HG03159 (cell line): ENCODE results near the gene ZSCAN23.
"Not testable (repeated sequence)": the region's sequence is repeated elsewhere in the genome, so short reads cannot be mapped to it uniquely, and the experiment has no call there.

Experiments
- ATAC-seq: cut with Tn5 transposase; IDR thresholded peaks from one replicate; pipeline ENCODE4 v1.9.1; 2021; ENCODE audit warnings: mild to moderate bottlenecking, moderate library complexity; ENCODE audit not compliant: unreplicated experiment

The ZSCAN23 gene

DNA sequence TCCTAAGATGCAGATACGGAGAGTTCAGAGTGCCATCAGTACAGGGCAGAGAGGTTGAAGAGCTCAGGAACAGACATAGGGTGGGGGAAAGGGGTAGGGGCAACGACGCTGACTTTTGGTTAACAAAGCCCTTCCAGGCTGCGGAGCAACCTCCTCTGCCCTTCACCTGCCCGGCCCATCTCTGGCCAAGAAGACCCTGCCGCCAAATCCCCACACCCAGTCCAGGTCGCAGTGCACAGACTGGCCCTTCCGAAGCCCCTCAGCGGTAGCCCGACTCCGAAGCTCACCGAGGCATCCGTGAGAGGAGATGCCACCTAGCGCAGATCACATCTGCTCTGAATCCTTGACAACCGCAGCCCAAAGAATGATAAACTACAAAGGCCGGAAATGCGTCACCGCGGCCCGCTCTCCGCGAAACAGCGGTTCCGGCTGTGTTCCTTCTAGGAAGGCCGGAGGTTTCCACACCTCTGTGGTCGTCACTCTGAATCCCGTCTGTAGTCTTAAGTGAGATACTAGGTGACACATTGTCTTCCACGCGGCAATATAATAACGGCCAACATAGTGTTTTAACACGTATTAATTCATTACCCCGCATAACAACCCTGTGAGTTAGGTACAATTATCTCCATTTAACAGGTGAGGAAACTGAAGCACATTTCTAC, at the start of gene ZSCAN23:
ZSCAN23 (minus strand) TSS at position 380 of the 662 bp plus-strand sequence. CDS start 7,225 bp downstream, outside the sequence.
- peak; percentile 91 for ATAC-seq

DNA sequence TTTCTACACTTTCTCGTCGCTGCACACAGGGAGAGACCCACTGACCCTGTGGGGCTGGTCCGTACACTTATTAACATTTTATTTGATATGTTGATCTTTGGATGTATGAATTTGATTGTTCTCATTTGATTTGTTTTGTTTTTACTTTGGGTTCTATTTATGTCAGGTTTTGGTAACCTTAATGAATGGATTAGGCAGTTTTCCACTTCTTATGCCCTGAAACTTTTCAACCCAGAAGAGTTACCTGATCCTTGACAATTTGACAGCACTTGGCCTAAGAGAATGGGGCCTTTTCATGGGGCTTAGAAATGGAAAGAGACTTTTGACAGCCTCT, 48.7 kb upstream of the ZSCAN23 start:
- no peak for ATAC-seq

DNA sequence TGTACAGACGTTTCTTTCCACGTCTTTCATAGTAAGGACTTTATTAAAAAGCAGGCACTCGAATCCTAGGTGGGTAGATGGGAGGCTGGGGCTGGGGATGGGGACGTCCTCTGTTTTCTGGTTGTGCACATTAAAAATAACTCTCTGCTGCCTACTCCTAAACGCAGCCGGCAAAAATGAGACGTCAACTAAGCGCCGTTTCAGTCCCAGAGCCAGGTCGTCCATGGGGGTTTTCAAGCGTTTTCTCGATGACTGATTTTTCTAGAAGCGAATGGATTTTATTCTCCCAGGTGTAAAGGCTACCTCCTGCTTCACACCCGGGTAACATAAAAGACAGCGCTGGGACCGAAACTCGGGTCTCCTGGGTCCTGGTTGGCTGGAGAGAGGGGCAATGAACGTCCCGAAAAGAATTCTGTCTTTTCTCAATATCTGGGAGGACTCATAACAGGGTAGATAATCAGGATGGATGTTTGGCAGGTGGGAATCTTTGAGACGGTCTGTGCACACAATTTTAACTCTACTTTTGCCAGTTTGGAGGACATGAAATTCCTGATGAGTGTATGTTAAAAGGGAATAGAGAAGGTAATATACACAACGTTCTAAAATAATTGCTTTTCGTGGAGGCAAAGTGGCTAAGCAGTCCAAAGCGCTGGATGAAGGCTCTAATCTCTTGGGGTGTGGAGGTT, 47.1 kb upstream of the ZSCAN23 start:
- ATAC-seq = no peak

DNA sequence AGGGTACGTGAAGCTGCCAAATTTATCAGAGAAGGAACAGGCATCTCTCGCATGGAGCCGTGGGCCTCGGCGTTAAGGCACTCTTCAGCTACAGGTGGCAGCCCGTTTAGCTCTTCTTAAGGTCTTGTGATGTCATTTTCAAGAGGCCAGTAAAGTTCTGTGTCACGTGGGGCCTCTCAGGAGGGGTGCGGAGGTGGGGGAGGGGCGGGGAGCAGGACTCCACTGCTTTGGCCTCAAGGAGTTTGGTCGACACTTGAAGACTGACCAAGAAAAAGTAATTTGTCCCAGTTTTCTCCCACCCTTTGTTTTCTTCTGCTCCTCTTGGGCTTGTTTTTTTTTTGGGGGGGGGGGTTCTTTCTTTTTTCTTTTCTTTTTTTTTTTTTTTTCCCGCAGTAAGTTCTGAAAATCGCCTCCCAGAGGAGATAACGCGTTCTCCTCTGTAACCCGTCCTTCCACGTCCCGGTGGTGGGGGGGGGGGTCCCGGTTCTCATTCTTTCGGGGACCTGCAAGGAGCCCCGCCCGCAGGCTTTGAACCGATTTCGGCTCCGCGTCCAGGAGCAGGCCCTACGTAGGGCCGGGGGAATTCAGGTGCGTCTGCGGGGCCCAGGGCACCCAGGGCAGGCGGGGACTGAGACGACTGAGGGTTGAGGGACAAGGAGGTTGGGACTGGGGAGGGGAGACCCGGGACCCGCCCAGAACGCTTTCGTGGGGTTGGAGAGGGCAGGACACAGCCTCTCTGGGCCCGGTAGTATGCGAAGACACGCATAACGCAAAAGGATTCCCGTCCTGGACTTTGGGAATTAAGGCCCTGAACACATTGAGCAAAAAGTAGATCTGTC, 46.3 kb upstream of the ZSCAN23 start:
- ATAC-seq = peak; percentile 72

DNA sequence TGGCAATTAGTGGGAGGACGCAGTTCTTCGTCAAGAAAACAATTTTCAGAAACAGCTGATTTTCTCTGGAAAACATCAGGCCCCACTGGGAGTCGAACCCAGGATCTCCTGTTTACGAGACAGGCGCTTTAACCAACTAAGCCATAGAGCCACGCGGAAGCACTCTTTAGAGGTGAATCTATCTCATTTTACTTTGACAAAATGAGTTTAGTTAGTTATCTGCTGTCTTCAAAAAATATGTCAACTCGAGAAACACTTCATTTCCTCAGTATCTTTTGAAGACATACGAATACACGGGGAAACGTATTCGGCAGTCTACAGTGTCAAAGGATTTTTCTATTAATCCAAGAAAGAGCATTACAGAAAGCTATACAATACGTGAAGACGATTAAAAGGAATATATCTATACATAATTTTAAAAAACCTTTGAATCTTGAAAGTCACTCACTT, 45.6 kb upstream of the ZSCAN23 start:
- ATAC-seq = no peak

DNA sequence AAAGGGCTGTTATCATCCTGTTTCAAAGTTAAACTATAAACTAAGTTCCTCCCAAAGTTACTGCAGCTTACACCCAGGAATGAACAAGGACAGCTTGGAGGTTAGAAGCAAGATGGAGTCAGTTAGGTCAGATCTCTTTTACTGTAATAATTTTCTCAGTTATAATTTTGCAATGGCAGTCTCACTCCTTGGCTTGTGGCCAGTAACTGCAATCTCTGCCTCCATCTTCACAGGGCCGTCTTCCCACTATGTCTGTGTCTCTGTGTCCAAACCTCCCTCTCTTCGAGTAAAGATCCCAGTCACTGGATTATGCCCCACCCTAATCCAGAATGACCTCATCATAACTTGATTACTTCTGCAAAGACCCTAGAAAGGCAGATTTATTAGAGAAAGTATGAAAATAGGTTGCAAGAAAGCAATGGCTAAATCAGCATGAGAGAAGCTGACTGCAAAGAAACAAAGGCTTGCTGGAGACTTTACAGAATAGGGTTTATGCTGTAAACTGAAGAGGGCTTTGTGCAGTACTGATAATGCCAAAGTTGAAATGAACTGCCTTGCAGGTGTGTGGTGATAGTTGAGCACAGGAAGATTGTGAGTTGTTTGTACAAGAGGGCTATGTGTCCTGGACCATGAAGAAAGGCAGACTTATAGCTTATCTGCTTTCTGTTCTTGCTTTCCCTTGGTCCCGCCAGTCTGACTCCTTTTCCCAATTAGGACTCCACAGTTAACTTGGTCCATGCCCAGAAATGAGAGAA, 43.9 kb upstream of the ZSCAN23 start:
- ATAC-seq = no peak

DNA sequence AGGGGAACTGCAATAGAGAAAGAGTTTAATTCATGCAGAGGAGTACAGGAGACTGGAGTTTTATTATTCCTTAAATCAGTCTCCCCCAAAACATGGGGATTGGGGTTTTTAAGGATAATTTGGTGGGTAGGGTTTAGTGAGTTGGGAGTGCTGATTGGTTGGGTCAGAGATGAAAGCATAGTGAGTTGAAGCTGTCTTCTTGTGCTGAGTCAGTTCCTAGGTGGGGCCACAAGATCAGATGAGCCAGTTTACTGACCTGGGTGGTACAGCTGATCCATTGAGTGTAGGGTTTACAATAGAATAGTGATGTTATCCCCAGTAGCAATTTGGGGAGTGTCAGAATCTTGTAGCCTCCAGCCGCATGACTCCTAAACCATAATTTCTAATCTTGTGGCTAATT, 43.2 kb upstream of the ZSCAN23 start:
- ATAC-seq = no peak

DNA sequence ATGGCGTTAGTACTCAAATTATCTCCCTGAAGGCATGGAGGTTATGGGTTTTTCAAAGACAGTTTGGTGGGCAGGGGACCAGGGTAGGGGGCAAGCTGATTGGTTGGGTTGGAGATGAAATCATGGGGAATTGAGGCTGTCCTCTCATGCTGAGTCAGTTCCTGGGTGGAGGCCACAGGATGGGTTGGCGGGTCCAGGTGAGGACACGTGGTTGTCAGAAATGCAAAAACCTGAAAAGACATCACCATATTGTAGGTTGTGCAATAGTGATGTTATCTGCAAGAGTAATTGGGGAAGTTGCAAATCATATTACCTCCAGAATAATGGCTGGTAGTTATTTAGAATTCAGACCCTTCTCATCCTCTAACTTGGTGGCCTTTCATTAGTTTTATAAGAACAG, 42.2 kb upstream of the ZSCAN23 start:
- no peak for ATAC-seq

DNA sequence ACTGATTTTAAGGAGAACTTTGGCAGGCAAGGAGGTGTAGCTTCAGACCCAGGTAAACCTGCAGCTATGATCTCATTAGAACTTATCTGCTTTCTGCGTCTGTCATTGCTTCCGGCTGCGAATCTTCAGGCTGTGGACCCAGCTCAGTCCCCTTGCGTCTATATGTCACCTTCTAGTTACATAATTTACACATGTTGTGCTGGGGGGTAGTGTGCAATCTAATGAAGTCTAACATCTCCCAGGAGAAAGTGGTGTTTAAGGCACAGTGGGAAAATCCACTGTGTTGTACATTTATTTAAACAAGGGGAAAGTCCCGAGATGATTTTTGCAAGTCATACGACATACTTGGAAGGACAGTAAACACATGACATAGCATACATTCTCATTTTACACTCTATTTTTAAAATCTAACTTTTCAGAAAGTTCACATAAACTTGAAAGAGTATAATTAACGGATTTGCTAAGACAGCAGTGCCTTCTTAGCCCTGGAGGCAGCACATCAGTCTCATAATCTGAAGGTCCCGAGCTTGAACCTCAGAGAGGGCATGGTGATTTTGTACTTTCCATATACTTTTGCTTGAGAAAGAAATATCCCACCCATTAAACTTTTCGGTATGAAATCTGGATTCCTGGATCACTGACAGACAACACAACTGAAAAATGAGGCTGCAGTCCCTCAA, 37.1 kb upstream of the ZSCAN23 start:
- ATAC-seq = no peak

DNA sequence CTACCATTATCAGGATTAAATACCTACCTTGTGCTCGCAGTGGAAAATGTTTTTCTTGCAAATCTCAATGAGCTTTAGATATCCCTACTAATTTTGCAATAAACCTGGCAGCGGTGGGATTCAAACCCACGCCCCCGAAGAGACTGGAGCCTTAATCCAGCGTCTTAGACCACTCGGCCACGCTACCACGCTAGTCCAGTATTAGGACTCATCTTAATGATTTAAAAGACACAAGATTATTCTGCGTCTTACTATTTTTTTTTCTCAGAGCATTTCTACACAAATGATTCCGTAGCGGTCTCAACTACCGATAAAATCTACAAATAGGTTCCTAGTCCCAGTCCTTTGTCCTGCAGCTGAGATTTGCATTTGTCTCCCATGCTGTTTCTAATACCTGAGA, 35.2 kb upstream of the ZSCAN23 start:
- ATAC-seq = no peak

DNA sequence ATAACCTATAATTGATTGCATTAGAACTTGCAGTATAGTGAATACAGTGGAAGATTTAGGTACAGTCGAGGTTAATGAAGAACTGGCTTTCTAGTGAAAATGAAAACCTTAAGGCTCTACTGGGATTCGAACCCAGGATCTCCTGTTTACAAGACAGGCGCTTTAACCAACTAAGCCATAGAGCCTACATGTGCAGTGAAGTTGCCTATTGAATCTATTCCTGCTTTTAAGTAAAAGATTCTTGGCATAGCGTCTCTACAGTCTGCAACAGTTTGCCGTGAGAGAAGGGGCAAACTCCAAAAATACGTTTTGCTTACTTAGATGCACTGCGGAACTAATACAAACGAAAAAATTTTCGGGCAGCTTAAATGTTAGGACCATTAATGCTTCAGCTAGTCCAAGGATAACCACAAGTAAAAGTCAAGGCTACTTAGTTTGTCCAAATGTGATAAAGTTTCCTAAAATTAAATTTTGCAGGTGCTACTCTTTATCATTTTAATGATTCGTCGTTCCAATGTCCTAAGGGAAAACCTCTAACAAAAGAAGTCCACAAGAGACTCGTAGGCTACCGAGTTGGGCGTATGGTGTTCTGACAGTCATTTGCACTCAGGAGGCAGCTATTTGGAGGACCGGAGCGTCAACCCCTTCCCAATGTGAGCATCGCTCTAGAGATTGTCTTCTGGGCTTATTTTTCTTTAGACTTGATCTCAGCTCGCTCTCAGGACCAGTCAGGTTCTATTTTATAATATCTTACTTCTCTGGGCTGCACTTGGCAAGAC, 31.3 kb upstream of the ZSCAN23 start:
- ATAC-seq = no peak

DNA sequence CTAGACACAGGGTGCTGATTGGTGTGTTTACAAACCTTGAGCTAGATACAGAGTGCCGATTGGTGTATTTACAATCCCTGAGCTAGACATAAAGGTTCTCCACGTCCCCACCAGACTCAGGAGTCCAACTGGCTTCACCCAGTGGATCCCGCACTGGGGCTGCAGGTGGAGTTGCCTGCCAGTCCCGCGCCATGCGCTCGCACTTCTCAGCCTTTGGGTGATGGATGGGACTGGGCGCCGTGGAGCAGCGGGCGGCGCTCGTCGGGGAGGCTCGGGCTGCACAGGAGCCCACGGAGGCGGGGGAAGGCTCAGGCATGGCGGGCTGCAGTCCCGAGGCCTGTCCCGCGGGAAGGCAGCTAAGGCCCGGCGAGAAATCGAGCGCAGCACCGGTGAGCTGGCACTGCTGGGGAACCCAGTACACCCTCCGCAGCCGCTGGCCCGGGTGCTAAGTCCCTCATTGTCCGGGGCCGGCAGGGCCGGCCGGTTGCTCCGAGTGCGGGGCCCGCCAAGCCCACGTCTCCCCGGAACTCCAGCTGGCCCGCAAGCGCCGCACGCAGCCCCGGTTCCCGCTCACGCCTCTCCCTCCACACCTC, 26.0 kb upstream of the ZSCAN23 start:
- not testable (repeated sequence) for ATAC-seq

DNA sequence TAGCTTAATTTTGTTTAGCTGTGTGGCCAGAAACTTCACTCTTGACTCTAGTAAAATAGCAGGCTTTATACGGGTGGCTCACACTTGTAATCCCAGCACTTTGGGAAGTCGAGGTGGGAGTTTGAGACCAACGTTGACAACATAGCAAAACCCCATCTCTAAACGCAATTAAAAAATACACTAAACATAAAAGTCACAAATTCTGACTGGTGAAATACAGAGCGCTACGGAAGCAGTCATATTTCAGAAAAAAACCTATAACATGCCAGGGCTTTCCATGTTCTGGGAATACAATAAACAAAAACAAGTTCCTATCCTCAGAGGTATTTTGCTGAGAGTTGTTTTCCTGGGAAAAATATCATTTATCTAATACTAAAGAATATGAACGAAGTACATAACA, 24.8 kb upstream of the ZSCAN23 start:
- no peak for ATAC-seq

DNA sequence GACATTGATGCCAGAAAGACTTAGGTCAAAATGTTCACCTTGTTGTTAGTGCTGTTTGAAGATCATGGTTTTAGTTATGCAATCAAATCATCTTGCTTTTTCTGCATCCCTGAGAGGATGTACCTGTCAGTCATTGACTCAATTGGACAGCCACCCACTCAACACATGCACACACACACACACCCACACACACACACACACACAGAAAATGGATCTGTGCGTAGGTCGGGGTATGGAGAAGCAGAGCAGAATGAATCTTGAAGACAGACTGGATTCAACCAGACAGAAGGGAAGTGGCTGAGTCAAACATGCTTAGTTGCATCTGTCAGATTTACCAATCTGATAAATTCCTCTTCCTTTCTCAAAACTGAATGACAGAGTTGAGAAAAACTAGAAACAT, 19.1 kb upstream of the ZSCAN23 start:
- no peak for ATAC-seq

DNA sequence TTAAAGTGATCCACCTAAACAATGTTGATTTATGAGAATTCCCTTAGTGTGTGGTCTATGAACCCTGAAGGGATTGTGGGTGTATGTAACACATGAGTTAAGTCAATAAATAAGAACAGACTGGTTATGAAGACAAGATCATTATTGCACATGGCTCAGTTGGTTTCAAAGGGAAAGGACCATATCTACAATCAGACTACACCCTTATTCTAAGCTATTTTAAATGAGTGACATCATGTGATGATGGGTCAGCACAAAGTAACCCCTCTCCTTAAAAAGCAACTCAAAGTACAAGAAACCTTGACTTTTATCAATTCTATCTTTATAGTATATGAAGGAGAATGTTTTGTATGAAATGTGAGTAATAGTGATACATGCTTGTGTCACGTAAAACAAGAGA, 15.3 kb upstream of the ZSCAN23 start:
- ATAC-seq = no peak

DNA sequence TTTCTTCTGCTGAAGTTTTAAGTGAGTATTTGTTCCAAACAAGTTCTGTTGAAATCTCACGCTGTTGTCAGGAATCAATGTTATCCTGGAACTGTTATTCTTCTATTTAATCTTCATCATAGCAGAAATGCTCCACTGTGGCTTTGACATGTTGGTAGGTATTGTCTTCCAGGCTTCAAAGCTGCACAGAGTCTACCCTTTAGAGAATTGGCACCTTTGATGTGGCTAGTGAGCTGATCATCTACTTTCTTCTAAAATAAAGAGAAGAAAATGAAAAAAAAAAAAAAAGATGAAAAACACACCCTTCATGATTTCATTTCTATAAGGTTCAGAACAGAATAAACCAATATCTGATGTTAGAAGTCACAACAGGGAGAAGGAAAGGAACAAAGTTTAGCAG, 5.8 kb upstream of the ZSCAN23 start:
- no peak for ATAC-seq

DNA sequence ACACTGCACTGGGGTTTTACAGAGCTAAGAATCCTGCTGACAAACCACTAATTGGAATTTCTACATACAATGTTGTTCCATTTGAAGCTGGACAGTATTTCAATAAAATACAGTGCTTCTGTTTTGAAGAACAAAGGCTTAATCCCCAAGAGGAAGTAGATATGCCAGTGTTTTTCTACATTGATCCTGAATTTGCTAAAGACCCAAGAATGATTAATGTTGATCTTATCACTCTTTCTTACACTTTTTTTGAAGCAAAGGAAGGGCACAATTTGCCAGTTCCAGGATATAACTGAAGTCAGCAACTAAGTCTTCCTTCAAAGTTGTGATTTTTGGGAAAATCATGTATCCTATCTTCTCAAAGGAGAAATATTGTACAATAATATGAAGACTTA, 4.2 kb upstream of the ZSCAN23 start:
- ATAC-seq = not testable (repeated sequence)

DNA sequence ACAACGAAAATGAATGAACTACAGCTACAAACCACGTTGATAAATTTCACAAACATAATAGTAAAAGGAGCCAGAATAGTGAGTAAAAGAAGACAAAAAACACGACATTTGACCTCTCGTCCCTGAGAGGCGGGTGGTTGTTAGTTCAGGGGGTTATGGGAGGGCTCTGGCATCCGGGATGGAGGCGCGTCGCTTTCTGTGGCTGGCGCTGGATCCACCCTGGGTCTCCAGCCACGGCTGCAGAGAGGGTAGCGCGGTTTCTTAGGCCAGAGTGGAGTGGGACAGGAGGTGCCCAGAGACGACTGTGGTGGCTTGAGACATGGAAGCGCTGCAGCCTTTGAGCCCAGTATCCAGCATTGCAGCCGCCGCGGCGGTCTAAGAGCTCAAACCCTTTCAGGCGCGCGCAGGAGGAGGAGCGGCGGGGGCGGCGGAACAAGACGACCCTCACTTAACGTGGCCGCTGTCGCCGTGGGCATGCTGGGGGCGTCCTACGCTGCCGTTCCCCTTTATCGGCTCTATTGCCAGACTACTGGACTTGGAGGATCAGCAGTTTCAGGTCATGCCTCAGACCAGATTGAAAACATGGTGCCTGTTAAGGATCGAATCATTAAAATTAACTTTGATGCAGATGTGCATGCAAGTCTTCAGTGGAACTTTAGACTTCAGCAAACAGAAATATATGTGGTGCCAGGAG, 3.7 kb upstream of the ZSCAN23 start:
- no peak for ATAC-seq

DNA sequence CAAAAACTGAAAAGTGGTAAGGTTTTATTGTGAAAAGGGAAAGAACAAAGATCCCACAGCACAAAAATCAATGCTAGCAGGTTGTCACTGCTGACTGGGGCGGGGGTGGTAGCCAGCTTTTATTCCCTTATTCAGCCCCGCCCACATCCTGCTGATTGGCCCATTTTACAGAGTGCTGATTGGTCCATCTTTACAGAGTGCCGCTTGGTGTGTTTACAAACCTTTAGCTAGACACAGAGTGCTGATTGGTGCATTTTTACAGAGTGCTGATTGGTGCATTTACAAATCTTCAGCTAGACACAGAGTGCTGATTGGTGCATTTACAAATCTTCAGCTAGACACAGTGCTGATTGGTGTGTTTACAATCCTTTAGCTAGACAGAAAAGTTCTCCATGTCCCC, 1.5 kb upstream of the ZSCAN23 start:
- ATAC-seq = not testable (repeated sequence)
